Right kidney (tissue), 1 donor: Measurements from ENCODE around the gene TOP3A.

Source experiments
- DNase-seq: peaks from one replicate; pipeline ENCODE4 v3.0.0-alpha.2; 2016

TOP3A gene

GRCh38 chr17:18277076-18277475 lies 37.7 kb downstream of the TOP3A start:
- no peak for DNase-seq

DNA sequence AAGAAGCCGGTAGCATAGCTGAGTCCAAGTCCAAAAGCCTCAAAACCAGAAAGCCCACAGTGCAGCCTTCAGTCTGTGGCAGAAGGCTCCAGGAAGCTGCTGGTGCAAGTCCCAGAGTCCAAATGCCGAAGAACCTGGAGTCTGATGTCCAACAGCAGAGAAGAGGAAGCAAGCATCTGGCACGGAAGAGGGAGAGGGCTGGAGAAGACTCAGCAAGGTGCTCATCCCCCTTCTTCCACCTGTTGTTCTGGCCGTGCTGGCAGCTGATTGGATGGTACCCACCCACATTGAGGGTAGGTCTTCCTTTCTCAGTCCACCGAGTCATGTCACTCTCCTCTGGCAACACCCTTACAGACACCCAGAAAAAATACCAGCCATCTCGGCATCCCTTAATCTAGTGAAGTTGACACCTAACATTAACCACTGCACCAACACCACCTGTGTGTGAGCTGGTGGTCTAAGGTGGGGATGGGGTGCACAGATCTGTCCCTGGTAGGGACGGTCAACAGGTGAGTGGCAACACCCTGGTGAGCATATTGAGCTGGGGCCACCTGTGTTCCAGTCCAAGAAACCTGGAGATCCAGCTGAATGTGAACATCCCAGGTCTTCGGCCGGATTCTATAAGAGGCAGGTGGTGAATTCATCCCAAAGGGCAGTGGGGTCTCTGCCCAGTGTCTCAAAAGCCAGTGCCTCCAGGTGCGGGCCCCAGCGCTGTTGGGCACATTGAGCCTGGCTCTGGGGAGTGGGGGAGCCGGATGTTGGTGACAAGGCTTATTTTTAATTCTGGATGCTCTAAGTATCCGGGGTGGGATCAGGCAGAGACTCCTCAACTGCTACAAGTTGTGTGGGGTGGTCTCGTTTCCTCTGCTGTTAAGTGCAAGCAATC lies 44.5 kb downstream of the TOP3A start:
- DNase-seq: no peak

DNA sequence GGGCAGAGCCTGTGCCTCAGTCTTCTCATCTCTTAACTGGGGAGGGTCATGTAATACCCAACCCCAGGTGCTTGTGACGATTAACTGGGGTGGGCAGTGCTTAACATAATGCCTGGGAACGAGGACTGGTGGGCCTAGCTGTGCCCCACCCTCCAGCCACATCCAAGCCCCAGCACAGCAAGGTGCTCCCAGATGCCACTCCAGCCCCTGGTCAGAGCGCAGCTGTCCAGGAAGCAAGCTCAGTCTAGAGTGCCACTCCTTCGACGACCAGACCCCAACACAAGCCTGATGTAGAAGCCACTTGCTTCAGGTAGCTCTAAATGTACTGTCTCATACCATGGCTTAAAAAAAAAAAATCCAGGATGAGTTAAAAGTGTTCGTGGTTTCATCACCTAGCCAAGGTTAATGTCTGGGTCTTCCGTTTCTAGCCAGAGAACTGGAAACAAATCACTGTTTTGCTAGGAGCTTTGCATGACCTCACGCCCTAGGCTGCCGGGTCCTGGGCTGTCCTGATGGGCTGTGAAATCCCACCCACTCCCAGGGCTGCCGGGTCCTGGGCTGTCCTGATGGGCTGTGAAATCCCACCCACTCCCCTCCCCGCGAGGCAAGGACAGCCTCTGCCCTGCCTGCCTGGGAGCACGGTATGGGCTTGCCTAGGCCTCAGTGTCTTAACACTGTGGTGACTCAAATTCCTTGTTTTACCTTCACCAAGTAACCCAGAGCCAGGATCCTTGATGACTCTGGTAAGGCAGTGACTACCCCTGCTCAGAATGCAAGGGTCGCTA lies 46.7 kb downstream of the TOP3A start:
- no peak for DNase-seq

DNA sequence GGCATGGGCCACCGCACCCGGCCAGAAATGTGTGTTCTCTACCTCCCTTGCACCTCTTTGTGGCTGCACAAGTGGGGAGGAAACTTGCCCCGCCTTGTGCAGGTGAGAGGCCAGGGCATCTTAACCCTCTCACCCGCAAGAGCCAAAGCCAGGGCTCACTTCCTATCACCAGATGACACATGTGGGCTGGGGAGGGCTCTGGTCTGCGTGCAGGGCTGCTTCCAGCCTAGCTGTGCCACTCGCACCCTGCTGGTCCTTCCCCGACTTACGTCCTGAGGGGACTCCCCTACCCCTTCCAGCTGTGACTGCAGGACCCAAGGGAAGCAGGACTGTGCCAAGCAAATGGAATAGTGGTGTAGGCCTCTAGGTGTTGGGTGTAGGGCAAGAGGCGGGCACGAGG lies 47.4 kb downstream of the TOP3A start:
- DNase-seq: no peak

DNA sequence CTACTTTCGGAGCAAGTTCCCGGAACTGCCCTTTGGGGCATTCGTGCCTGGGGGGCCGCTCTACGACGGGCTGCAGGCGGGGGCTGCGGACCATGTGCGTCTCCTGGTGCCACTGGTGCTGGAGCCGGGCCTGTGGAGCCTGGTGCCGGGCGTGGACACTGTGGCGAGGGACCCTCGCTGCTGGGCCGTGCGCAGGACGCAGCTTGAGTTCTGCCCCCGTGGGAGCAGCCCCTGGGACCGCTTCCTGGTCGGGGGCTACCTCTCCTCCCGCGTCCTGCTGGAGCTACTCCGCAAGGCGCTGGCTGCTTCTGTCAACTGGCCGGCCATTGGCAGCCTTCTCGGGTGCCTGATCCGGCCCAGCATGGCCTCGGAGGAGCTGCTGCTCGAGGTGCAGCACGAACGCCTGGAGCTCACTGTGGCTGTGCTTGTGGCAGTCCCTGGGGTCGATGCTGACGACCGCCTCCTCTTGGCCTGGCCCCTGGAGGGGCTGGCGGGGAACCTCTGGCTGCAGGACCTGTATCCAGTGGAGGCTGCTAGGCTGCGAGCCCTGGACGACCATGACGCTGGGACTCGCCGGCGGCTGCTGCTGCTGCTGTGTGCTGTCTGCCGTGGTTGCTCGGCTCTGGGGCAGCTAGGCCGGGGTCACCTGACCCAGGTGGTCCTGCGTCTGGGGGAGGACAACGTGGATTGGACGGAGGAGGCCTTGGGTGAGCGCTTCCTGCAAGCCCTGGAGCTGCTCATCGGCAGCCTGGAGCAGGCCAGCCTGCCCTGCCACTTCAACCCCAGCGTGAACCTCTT lies 50.7 kb downstream of the TOP3A start:
- DNase-seq: no peak

- DNase-seq: no peak
Observed at GRCh38 chr17:18262641-18263040, 52.2 kb downstream of the TOP3A start.

- DNase-seq: no peak
Observed at GRCh38 chr17:18262111-18262510, 52.7 kb downstream of the TOP3A start.

GRCh38 chr17:18261659-18262058 lies 53.1 kb downstream of the TOP3A start:
- no peak for DNase-seq

GRCh38 chr17:18261146-18261515 lies 53.7 kb downstream of the TOP3A start:
- DNase-seq: no peak

- DNase-seq: peak; percentile 94
Observed at GRCh38 chr17:18260332-18261145, 54.3 kb downstream of the TOP3A start, which contains the start of gene MIEF2. Gene MIEF2, plus strand, starts transcription at chr17:18260662. Its CDS starts 2,059 bp downstream, at chr17:18262721.

GRCh38 chr17:18259621-18260331 lies 55.0 kb downstream of the TOP3A start:
- no peak for DNase-seq

DNA sequence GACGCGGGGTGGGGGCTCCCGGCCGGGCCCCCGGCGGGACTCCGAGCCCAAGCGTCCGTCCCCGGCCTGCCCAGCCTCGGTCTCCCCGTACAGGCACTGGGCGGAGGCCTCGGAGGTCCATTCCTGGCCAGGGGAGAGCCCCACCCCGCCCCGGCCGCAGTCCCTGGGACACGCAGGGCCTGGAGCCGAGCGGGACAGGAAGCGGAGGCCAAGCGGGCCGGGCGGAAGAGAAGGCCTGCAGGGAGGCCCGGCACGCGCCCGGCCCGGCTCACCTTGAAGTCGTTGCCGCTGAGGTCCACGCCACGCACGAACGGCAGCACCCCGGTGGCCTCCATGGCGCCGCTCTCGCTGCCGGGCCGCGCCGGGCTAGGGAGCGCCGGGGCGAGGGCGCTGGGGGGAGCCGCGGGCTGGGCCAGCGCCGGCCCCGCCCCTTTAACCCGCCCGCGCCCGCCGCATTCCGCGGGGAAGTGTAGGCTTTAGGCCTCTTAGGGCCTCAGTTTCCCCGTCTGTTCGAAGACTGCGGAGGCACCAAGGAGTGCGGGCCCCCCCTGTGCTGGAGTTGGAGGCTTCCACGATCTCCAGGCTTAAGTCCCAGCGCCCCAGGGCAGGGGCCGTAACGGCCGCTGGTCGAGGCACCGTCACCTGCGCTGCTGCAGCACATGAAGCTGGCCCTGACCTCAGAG lies 56.3 kb downstream of the TOP3A start, which contains the start of gene FLII:
Gene FLII (minus strand): TSS at position 383 of the 683 bp plus-strand sequence. CDS start 48 bp downstream, at position 335.
- peak; percentile 88 for DNase-seq

GRCh38 chr17:18257982-18258355 lies 56.8 kb downstream of the TOP3A start:
- DNase-seq: no peak

- no peak for DNase-seq
Observed at GRCh38 chr17:18257268-18257981, 57.4 kb downstream of the TOP3A start.

GRCh38 chr17:18256776-18257175 lies 58.0 kb downstream of the TOP3A start:
- no peak for DNase-seq

- no peak for DNase-seq
Observed at GRCh38 chr17:18256351-18256750, 58.4 kb downstream of the TOP3A start.

- no peak for DNase-seq
Observed at GRCh38 chr17:18254888-18255649, 59.7 kb downstream of the TOP3A start.

- no peak for DNase-seq
Observed at GRCh38 chr17:18253947-18254821, 60.6 kb downstream of the TOP3A start.
